Measurements from ENCODE around the gene CCDC33.

The CCDC33 gene

GRCh38 chr15:74381190-74381453 is 145.0 kb downstream of the CCDC33 start:
- H3K27me3 ChIP-seq (ENCODE audit: control insufficient read depth, insufficient read depth, low read length) = no peaks in the 10 kb centered on the region
- TF ChIP-seq CTCF (IDR thresholded peaks at IDR 0.05) = no peak
- H2AFZ ChIP-seq = no peak overlapping the region
- H3K9ac ChIP-seq = no peak overlapping the region
- H3K36me3 ChIP-seq (ENCODE audit: control insufficient read depth, insufficient read depth, low read length) = no peaks in the 10 kb centered on the region
- H3K27ac ChIP-seq = no peak overlapping the region
- H3K4me3 ChIP-seq (ENCODE audit: low read depth, low read length) = no peak overlapping the region
- H3K79me2 ChIP-seq = no peaks in the 10 kb centered on the region
- no peaks in the 10 kb centered on the region for H3K9me3 ChIP-seq (ENCODE audit: control insufficient read depth, low read length)
- peaks cover 4% of the 10 kb centered on the region for H3K4me1 ChIP-seq
- no peak overlapping the region for H3K4me2 ChIP-seq (ENCODE audit: low read length)

GRCh38 chr15:74381481-74381880 is 145.4 kb downstream of the CCDC33 start:
- no peak overlapping the region for H3K4me3 ChIP-seq (ENCODE audit: low read depth, low read length)
- no peaks in the 10 kb centered on the region for H3K9me3 ChIP-seq (ENCODE audit: control insufficient read depth, low read length)
- TF ChIP-seq CTCF (IDR thresholded peaks at IDR 0.05) = no peak
- no peak overlapping the region for H2AFZ ChIP-seq
- H3K36me3 ChIP-seq (ENCODE audit: control insufficient read depth, insufficient read depth, low read length) = no peaks in the 10 kb centered on the region
- no peak overlapping the region for H3K27ac ChIP-seq
- no peaks in the 10 kb centered on the region for H3K79me2 ChIP-seq
- H3K9ac ChIP-seq = no peak overlapping the region
- H3K4me1 ChIP-seq = peaks cover 4% of the 10 kb centered on the region
- no peak overlapping the region for H3K4me2 ChIP-seq (ENCODE audit: low read length)
- no peaks in the 10 kb centered on the region for H3K27me3 ChIP-seq (ENCODE audit: control insufficient read depth, insufficient read depth, low read length)

- Histone ChIP-seq H2AFZ (no peak overlapping the region), H3K9me3 (ENCODE audit: control insufficient read depth, low read length) (no peaks in the 10 kb centered on the region), H3K9ac (no peak overlapping the region), H3K27me3 (ENCODE audit: control insufficient read depth, insufficient read depth, low read length) (no peaks in the 10 kb centered on the region), H3K4me2 (ENCODE audit: low read length) (no peak overlapping the region), H3K4me1 (peaks cover 4% of the 10 kb centered on the region), H3K4me3 (ENCODE audit: low read depth, low read length) (no peak overlapping the region), H3K27ac (no peak overlapping the region), H3K36me3 (ENCODE audit: control insufficient read depth, insufficient read depth, low read length) (no peaks in the 10 kb centered on the region), H3K79me2 (no peaks in the 10 kb centered on the region)
- peak; percentile 91 for TF ChIP-seq CTCF (IDR thresholded peaks at IDR 0.05)
These were observed 146.1 kb downstream of the CCDC33 start for GRCh38 chr15:74382004-74382816.

DNA sequence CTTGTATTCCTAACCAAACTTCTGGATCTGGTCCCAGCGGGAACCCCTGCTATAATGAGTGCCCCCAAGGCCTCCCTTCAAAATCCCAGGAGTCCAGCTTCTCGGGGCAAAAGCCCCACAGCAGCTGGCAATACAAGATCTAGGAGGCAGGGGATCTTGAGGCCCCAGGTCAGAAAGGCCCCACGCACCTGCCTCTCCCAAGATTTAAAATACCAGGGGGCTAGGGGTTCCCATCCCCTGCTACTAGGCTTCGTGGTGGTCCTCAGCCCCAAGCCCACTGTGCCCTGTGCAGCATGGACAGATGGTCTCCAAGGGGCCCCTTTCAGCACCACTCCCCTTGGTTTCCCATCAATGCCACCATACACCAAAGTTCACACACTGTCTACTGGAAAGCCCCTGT is 147.2 kb downstream of the CCDC33 start:
- H3K4me3 ChIP-seq (ENCODE audit: low read depth, low read length) = no peak overlapping the region
- no peak for TF ChIP-seq CTCF (IDR thresholded peaks at IDR 0.05)
- no peak overlapping the region for H3K27ac ChIP-seq
- no peaks in the 10 kb centered on the region for H3K36me3 ChIP-seq (ENCODE audit: control insufficient read depth, insufficient read depth, low read length)
- no peak overlapping the region for H2AFZ ChIP-seq
- H3K9ac ChIP-seq = no peak overlapping the region
- no peaks in the 10 kb centered on the region for H3K9me3 ChIP-seq (ENCODE audit: control insufficient read depth, low read length)
- no peaks in the 10 kb centered on the region for H3K79me2 ChIP-seq
- H3K4me1 ChIP-seq = peaks cover 4% of the 10 kb centered on the region
- H3K4me2 ChIP-seq (ENCODE audit: low read length) = no peak overlapping the region
- H3K27me3 ChIP-seq (ENCODE audit: control insufficient read depth, insufficient read depth, low read length) = no peaks in the 10 kb centered on the region

Data from parathyroid adenoma (tissue), 2 donors.